ENCODE data around the gene MED12L. TPM values are rescaled to one million over a fixed set of nuclear protein-coding genes. Genes with fewer than 3 reads are reported as not detected.

Gene MED12L
- polyA plus RNA-seq, 1 of the 3 experiments (the other 2 are of a cell fraction) = 0.03 TPM

DNA sequence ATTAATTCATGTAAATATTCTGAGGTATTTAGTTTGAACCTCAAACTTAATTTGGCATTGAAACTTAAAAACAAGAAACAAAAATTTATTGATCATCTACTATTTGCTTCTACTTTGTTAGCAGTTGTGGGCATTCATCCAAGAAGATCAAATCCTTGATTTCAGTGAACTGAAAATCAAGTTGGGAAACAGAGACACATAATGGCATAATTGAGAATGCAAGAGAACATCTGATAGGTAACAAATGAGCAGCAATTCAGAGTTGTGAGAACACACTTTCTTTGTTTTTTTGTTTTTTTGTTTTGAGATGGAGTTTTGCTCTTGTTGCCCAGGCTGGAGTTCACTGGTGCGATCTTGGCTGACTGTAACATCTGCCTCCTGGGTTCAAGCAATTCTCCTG is 33.9 kb upstream of the MED12L start (continued):
- TF ChIP-seq, protein P1, sequence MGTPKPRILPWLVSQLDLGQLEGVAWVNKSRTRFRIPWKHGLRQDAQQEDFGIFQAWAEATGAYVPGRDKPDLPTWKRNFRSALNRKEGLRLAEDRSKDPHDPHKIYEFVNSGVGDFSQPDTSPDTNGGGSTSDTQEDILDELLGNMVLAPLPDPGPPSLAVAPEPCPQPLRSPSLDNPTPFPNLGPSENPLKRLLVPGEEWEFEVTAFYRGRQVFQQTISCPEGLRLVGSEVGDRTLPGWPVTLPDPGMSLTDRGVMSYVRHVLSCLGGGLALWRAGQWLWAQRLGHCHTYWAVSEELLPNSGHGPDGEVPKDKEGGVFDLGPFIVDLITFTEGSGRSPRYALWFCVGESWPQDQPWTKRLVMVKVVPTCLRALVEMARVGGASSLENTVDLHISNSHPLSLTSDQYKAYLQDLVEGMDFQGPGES (IDR thresholded peaks at IDR 0.05; ENCODE audit: low read depth, low read length) = no peak
- TF ChIP-seq FOSL2 (IDR thresholded peaks at IDR 0.05; ENCODE audit: borderline replicate concordance, low read depth) (no peak), RCOR1 (IDR thresholded peaks at IDR 0.05; ENCODE audit: low read length) (no peak), ELF1 (IDR thresholded peaks at IDR 0.05) (no peak), TCF12 (IDR thresholded peaks at IDR 0.05) (no peak), YY1 (IDR thresholded peaks at IDR 0.05; ENCODE audit: low read depth) (no peak), TAF1 (IDR thresholded peaks at IDR 0.05; ENCODE audit: borderline replicate concordance, low read depth, low read length) (no peak), NFIC (IDR thresholded peaks at IDR 0.05; ENCODE audit: borderline replicate concordance) (no peak)
- TF ChIP-seq, protein P2, sequence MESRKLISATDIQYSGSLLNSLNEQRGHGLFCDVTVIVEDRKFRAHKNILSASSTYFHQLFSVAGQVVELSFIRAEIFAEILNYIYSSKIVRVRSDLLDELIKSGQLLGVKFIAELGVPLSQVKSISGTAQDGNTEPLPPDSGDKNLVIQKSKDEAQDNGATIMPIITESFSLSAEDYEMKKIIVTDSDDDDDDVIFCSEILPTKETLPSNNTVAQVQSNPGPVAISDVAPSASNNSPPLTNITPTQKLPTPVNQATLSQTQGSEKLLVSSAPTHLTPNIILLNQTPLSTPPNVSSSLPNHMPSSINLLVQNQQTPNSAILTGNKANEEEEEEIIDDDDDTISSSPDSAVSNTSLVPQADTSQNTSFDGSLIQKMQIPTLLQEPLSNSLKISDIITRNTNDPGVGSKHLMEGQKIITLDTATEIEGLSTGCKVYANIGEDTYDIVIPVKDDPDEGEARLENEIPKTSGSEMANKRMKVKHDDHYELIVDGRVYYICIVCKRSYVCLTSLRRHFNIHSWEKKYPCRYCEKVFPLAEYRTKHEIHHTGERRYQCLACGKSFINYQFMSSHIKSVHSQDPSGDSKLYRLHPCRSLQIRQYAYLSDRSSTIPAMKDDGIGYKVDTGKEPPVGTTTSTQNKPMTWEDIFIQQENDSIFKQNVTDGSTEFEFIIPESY (IDR thresholded peaks at IDR 0.05; ENCODE audit: borderline replicate concordance, low read depth) = no peak

DNA sequence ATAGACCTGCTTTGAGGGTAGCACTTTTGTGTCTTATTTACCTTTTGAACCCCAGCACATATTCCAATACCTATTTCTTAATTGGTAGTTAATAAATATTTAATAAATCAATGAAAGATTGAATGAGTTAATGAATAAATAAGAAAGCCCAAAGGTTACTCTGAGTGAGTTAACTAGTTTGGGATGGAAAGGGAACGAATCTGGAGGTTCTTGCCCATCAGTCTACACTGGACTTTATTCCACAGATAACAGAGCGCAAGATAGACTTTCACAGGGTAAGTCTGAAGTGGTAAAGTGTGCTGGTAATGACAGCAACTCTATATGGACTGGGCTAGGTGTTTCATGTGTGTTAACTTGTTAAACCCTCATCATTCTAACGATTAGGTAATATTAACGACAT is 33.1 kb upstream of the MED12L start:
- 16% methylated on average over 4 of the region's 4 CpGs for WGBS (ENCODE audit: low lambda C conversion rate)
- no peak overlapping the region for H3K9ac ChIP-seq
- ChIA-PET CTCF (no interaction called here), POLR2A (no interaction called here)
- no peaks in the 10 kb centered on the region for H3K36me3 ChIP-seq (replicated peaks in 1 of 2; ENCODE audit: control insufficient read depth in 1 of 2, insufficient read depth in 2 of 2, low read length in 1 of 2)
- H3K27me3 ChIP-seq (ENCODE audit: insufficient read depth) = peaks cover 13% of the 10 kb centered on the region
- no peak overlapping the region for H2AFZ ChIP-seq (ENCODE audit: low read depth)
- H3K79me2 ChIP-seq (ENCODE audit: insufficient read depth) = no peaks in the 10 kb centered on the region
- no peak overlapping the region for H3K27ac ChIP-seq (ENCODE audit: low read depth in 2 of 2, low read length in 1 of 2)
- TF ChIP-seq, protein P3, sequence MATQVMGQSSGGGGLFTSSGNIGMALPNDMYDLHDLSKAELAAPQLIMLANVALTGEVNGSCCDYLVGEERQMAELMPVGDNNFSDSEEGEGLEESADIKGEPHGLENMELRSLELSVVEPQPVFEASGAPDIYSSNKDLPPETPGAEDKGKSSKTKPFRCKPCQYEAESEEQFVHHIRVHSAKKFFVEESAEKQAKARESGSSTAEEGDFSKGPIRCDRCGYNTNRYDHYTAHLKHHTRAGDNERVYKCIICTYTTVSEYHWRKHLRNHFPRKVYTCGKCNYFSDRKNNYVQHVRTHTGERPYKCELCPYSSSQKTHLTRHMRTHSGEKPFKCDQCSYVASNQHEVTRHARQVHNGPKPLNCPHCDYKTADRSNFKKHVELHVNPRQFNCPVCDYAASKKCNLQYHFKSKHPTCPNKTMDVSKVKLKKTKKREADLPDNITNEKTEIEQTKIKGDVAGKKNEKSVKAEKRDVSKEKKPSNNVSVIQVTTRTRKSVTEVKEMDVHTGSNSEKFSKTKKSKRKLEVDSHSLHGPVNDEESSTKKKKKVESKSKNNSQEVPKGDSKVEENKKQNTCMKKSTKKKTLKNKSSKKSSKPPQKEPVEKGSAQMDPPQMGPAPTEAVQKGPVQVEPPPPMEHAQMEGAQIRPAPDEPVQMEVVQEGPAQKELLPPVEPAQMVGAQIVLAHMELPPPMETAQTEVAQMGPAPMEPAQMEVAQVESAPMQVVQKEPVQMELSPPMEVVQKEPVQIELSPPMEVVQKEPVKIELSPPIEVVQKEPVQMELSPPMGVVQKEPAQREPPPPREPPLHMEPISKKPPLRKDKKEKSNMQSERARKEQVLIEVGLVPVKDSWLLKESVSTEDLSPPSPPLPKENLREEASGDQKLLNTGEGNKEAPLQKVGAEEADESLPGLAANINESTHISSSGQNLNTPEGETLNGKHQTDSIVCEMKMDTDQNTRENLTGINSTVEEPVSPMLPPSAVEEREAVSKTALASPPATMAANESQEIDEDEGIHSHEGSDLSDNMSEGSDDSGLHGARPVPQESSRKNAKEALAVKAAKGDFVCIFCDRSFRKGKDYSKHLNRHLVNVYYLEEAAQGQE (IDR thresholded peaks at IDR 0.05; ENCODE audit: low read depth, low read length) = no peak
- TF ChIP-seq, protein P2 (IDR thresholded peaks at IDR 0.05; ENCODE audit: borderline replicate concordance, low read depth) = no peak
- no peak for TF ChIP-seq NRF1 (IDR thresholded peaks at IDR 0.05; ENCODE audit: low read depth, low read length)
- TF ChIP-seq FOXM1 (IDR thresholded peaks at IDR 0.05; ENCODE audit: low read depth) = no peak
- TF ChIP-seq FOXJ3 (CRISPR knock-in tag; IDR thresholded peaks at IDR 0.05) = no peak
- TF ChIP-seq SMC3 (IDR thresholded peaks at IDR 0.05; ENCODE audit: low read depth, low read length) = no peak
- no peak for TF ChIP-seq MEF2A (IDR thresholded peaks at IDR 0.05; ENCODE audit: borderline replicate concordance, low read depth)
- TF ChIP-seq, protein P4, sequence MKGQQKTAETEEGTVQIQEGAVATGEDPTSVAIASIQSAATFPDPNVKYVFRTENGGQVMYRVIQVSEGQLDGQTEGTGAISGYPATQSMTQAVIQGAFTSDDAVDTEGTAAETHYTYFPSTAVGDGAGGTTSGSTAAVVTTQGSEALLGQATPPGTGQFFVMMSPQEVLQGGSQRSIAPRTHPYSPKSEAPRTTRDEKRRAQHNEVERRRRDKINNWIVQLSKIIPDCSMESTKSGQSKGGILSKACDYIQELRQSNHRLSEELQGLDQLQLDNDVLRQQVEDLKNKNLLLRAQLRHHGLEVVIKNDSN (IDR thresholded peaks at IDR 0.05; ENCODE audit: borderline replicate concordance, low read depth) = no peak
- no peak for TF ChIP-seq TAF1 (IDR thresholded peaks at IDR 0.05; ENCODE audit: borderline replicate concordance, low read depth, low read length)
- TF ChIP-seq RXRA (IDR thresholded peaks at IDR 0.05; ENCODE audit: borderline replicate concordance, low read depth) = no peak
- TF ChIP-seq, protein P5, sequence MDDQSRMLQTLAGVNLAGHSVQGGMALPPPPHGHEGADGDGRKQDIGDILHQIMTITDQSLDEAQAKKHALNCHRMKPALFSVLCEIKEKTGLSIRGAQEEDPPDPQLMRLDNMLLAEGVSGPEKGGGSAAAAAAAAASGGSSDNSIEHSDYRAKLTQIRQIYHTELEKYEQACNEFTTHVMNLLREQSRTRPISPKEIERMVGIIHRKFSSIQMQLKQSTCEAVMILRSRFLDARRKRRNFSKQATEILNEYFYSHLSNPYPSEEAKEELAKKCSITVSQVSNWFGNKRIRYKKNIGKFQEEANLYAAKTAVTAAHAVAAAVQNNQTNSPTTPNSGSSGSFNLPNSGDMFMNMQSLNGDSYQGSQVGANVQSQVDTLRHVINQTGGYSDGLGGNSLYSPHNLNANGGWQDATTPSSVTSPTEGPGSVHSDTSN (IDR thresholded peaks at IDR 0.05) = no peak
- TF ChIP-seq SIN3A (IDR thresholded peaks at IDR 0.05; ENCODE audit: borderline replicate concordance, low read depth, low read length) = no peak
- no peak for TF ChIP-seq JUND (IDR thresholded peaks at IDR 0.05)
- TF ChIP-seq FOSL2 (IDR thresholded peaks at IDR 0.05; ENCODE audit: borderline replicate concordance, low read depth) = no peak
- no peak for TF ChIP-seq ELF1 (IDR thresholded peaks at IDR 0.05)
- no peak for TF ChIP-seq CHD2 (IDR thresholded peaks at IDR 0.05; ENCODE audit: low read length, partially characterized antibody)
- H4K20me1 ChIP-seq (ENCODE audit: insufficient read depth) = no peaks in the 10 kb centered on the region
- H3K4me2 ChIP-seq = no peak overlapping the region
- DNase-seq = no peak
- H3K9me3 ChIP-seq = no peaks in the 10 kb centered on the region
- H3K9me2 ChIP-seq = no peaks in the 10 kb centered on the region
- H3F3A ChIP-seq (replicated peaks; ENCODE audit: insufficient read depth) = no peaks in the 10 kb centered on the region
- no peaks in the 10 kb centered on the region for H3K4me1 ChIP-seq (ENCODE audit: control insufficient read depth in 1 of 2, insufficient read depth in 2 of 2, low read depth in 1 of 2, low read length in 1 of 2)
- no peak overlapping the region for H3K4me3 ChIP-seq (ENCODE audit: low read depth in 2 of 2, low read length in 1 of 2)

Measured in SK-N-SH (cell line).